Stimulated activated CD4-positive, alpha-beta T cell treated with anti-CD3 and anti-CD28 coated beads, Interleukin-4, amount 100 ng/mL, for 24 hours (primary cell): ENCODE data around the gene ZNF132.
A peak's percentile ranks its signal among the peaks of the same experiment; 100 is the strongest.
"Not testable (repeated sequence)": the region's sequence is repeated elsewhere in the genome, so short reads cannot be mapped to it uniquely, and the experiment has no call there.

Experiments used
- DNase-seq: peaks from one replicate; pipeline ENCODE4 v3.0.0-alpha.2; 2020

ZNF132 gene

DNA sequence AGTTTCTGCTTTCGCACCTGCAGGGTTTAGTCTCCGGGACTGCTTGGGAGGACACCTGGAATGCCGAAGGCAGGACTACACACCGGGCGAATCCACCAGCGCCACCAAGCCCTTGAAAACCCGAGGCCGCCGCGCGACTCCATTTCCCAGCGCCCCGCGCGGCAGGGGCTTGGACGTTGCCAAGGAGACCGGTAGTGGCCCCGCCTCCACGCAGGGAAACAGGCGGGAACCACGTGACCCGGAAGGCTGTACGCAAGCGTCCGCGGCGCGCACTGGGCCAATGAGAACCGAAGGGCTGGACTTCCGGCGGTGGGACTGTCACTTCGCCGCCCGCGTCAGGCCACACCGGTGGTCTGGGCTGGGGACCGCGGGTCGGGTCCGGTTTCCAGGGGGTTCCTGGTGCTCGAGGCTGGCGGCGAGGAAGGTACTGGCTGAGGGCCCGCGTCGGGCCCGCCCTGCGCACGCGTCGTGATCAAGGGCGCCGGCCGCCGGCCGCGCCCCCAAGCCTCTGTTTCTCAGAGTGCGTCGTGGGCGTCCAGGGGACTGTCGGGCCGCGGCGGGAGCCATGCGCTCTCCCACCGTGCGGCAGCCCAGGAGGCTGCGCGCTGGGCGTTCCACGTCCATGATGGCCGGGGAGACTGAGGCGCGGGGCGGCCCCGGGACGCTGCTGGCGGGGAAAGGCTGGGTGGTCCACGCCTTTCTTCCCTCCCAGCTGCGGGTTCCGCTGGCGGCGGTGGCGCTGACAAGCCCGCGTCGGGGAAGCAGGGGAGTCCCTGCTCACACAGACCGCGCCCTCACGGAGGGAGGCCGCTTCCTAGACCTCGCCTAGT, 27.0 kb upstream of the ZNF132 start, which contains the start of gene ZNF324:
ZNF324 (plus strand) TSS at position 321 of the 830 bp plus-strand sequence. CDS start 2,106 bp downstream, outside the sequence.
- DNase-seq = peak; percentile 98

GRCh38 chr19:58466089-58466759, 26.3 kb upstream of the ZNF132 start:
- no peak for DNase-seq

- DNase-seq = no peak
Observed at GRCh38 chr19:58460039-58460438, 20.1 kb upstream of the ZNF132 start.

GRCh38 chr19:58456111-58456510, 16.2 kb upstream of the ZNF132 start:
- DNase-seq = no peak

DNA sequence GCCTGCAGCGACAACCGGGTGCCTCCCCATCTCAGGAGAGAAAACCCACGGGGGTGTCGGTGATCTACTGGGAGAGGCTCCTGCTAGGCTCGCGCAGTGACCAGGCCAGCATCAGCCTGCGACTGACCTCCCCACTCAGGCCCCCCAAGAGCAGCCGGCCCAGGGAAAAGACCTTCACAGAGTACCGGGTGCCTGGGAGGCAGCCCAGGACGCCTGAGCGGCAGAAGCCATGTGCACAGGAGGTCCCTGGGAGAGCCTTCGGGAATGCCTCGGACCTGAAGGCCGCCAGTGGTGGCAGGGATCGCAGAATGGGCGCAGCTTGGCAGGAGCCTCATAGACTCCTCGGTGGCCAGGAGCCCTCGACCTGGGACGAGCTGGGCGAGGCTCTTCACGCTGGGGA, 15.4 kb upstream of the ZNF132 start:
- DNase-seq = no peak

DNA sequence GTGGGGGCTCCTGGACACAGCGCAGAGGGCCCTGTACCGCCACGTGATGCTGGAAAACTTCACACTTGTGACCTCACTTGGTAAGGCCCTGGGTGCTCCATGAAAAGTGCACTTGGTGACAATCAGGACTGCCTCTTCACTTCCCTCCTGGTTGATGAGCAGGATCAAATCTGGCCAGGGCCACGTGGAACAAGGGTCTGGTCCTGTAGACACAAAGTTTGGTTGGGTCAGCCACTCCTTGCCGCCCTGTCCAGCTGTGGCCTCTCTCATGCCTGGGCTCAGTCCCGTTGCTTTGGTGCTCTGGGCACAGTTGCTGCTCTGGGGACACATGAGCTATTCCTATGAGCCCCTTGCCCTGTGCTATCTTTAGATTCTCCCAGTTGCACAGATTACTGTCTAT, 13.8 kb upstream of the ZNF132 start:
- no peak for DNase-seq

DNA sequence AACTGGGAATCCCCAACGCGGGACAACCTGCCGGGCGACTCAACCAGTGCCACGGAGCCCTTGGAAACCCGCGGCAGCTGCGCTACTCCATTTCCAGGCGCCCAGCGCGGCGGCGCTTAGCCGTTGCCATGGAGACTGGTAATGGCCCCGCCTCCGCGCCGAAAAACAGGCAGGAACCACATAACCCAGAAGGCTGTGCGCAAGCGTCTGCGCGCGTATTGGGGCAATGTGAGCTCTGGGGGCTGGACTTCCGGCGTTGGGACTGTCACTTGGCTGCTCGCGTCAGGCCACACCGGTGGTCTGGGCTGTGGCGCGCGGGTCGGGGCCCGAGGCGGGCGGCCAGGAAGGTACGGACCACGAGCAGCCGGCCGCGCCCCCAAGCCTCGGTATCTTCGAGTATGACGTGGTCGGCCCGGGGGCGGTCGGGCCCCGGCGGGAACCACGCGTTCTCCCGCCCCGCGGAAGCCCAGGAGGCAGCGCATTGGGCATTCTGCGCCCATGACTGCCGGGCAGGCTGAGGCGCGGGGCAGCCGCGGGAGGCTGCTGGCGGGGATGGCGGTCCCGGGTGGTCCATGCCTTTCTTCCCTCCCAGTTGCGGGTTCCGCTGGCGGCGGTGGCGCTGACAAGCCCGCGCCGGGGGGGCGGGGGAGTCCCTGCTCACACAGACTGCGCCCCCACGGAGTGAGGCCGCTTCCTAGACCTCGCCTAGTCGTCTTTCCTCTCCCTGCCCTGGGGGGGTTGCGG, 11.6 kb upstream of the ZNF132 start, which contains the start of gene ZNF324B:
ZNF324B (plus strand) TSS at position 265 of the 744 bp plus-strand sequence. CDS start 2,080 bp downstream, outside the sequence.
- DNase-seq = peak; percentile 97

- no peak for DNase-seq
Observed at GRCh38 chr19:58450856-58451357, 11.0 kb upstream of the ZNF132 start.

DNA sequence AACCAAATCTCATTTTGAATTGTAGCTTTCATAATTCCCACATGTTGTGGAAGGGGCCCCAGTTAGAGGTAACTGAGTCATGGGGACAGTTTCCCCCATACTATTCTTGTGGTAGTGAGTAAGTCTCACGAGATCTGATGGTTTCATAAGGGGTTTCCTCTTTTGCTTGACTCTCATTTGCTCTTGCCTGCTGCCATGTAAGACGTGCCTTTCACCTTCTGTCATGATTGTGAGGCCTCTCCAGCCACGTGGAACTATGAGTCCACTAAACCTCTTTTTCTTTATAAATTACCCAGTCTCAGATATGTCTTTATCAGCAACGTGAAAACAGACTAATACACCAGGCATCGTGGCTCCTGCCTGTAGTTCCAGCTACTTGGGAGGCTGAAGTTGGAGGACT, 10.0 kb upstream of the ZNF132 start:
- not testable (repeated sequence) for DNase-seq

DNA sequence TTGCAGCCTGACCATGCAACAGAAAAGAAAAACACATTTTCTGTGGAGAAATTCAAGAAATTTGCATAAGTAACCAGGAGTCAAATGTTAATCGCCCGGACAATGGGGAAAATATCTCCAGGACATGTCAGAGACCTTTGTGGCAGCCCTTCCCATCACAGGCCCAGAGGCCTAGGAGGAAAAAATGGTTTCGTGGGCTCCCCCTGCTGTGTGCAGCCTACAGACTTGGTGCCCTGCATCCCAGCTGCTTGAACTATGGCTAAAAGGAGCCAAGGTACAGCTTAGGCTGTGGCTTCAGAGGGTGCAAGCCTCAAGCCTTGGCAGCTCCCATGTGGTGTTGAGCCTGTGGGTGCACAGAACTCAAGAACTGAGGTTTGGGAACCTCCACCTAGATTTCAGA, 8.9 kb upstream of the ZNF132 start:
- not testable (repeated sequence) for DNase-seq

- not testable (repeated sequence) for DNase-seq
Observed at GRCh38 chr19:58442986-58443385, 3.0 kb upstream of the ZNF132 start.

GRCh38 chr19:58440556-58440955, 603 bp upstream of the ZNF132 start:
- no peak for DNase-seq

DNA sequence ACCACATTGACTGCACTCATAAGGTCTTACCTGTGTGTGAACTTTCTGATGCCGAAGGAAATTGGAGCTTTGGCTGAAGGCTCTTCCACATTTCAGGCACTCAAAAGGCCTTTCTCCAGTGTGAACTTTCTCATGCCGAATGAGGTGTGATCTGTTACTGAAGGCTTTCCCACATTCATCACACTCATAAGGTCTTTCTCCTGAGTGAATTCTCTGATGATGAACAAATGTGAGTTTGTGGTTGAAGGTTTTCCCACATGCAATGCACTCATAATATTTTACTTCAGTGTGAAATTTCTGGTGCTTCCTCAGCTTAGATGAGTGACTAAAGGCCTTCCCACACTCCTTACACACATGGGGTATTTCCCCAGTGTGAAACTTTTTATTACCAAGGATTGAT, 5.7 kb downstream of the ZNF132 start:
- no peak for DNase-seq

- no peak for DNase-seq
Observed at GRCh38 chr19:58429745-58430144, 10.2 kb downstream of the ZNF132 start.

DNA sequence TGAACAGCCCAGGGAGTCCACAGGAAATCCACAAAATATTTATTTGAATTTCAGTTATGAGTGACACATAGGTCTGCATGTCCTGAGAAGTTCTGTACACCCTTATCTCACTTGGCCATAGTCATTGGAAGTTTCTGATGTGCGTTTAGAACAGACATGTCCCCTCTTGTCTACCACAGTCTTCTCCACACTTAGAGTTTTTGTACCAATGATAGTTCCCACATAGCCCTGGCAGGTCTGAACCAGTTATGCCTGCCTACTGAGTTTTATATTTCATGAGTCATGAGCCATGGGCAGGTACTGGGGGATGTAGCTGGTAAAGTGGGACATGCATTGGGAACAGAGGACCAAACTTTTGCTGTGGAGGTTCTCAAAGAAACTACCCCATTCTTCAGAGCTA, 11.3 kb downstream of the ZNF132 start:
- no peak for DNase-seq

- DNase-seq = no peak
Observed at GRCh38 chr19:58417071-58417470, 22.9 kb downstream of the ZNF132 start.

- DNase-seq = no peak
Observed at GRCh38 chr19:58416604-58417003, 23.3 kb downstream of the ZNF132 start.

- peak; percentile 28 for DNase-seq
Observed at GRCh38 chr19:58409010-58409790, 30.8 kb downstream of the ZNF132 start.

GRCh38 chr19:58408152-58409009, 31.6 kb downstream of the ZNF132 start, which contains the start of gene ZNF584:
ZNF584 (plus strand) TSS chr19:58408649; CDS start chr19:58409148, 499 bp downstream.
- DNase-seq = peak; percentile 95

DNA sequence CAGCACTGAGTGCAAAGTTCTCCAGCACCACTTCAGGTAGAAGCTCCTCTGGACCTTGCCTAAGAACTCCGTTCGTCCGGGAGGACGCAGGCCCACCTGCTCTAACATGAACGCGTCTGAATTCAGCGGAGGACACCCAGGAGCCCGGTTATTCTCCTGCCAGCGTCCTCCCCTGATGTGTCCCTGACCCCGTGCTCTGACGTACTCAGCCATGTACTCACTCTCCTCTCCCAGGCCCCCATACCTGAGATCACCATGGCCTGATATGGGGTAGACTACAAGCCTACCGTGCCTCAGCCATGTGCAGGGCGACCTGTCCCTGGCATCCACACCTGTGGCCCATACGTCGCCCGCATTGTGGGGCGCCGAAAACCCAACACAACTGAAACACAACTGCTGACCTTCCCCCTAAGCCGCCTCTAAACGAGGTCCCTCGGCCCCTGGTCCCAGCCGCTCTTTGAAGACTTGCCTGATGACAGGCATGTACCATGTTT, 32.2 kb downstream of the ZNF132 start:
- DNase-seq = no peak
